Uterus (tissue), 2 donors: Measurements from ENCODE around the gene MCTP1.

Experiments
- POLR2A ChIP-seq, 2 donors: fragments of 450-650 bp; IDR thresholded peaks; one replicate each; pipeline ENCODE4 v1.6.1; 2016; ENCODE audit warnings: antibody characterized with exemption in 2 of 2, mild to moderate bottlenecking in 1 of 2, moderate library complexity in 1 of 2
- TF ChIP-seq, protein P1 (sequence below), 4 experiments: fragments of 200-600 bp in 2 of 4; fragments of 450-650 bp in 2 of 4; sonication (generic) in 2 of 4; IDR thresholded peaks; one replicate each; pipeline ENCODE4 v1.5.1; 2016 to 2019; ENCODE audit warnings: antibody characterized with exemption in 4 of 4, mild to moderate bottlenecking in 2 of 4, moderate library complexity in 1 of 4

GRCh38 chr5:95124731-95125130 is 160.2 kb downstream of the MCTP1 start:
- TF ChIP-seq POLR2A (IDR thresholded peaks at IDR 0.05): no peak
- TF ChIP-seq, protein P1, sequence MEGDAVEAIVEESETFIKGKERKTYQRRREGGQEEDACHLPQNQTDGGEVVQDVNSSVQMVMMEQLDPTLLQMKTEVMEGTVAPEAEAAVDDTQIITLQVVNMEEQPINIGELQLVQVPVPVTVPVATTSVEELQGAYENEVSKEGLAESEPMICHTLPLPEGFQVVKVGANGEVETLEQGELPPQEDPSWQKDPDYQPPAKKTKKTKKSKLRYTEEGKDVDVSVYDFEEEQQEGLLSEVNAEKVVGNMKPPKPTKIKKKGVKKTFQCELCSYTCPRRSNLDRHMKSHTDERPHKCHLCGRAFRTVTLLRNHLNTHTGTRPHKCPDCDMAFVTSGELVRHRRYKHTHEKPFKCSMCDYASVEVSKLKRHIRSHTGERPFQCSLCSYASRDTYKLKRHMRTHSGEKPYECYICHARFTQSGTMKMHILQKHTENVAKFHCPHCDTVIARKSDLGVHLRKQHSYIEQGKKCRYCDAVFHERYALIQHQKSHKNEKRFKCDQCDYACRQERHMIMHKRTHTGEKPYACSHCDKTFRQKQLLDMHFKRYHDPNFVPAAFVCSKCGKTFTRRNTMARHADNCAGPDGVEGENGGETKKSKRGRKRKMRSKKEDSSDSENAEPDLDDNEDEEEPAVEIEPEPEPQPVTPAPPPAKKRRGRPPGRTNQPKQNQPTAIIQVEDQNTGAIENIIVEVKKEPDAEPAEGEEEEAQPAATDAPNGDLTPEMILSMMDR (IDR thresholded peaks at IDR 0.05): no peak
